Body of pancreas (tissue), 4 donors: Measurements from ENCODE around the gene FAM13B.

Experiments used
- CTCF ChIP-seq, 7 experiments: fragments of 450-650 bp in 4 of 7; fragments of 200-600 bp in 3 of 7; sonication (generic) in 3 of 7; IDR thresholded peaks; one replicate each; pipeline ENCODE4 v1.5.1; 2016 to 2019; ENCODE audit warnings: antibody characterized with exemption in 7 of 7
- POLR2A ChIP-seq, 3 donors: fragments of 450-650 bp; IDR thresholded peaks; one replicate each; pipeline ENCODE4 v1.6.1; 2016; ENCODE audit warnings: antibody characterized with exemption in 3 of 3, mild to moderate bottlenecking in 2 of 3

DNA sequence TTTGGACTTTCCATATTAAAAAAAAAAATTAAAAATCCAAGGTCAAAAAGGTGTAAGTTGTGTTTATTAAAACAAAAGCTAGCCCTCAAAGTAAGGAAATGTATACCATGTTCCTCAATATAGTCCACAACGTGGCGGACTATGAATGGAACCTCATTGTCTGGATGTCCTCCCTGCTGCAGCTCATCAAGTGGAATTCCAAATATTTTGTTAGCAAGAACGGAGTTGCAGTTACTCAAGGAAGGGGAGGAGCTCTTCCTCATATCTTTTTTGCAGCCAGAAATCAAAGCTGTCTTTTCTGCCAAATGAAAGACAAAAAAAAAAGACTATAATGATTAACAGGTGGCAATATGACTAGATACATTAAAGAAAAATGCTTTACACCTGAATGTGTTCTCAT lies 14.0 kb downstream of the FAM13B start:
- TF ChIP-seq CTCF (IDR thresholded peaks at IDR 0.05) (no peak), POLR2A (IDR thresholded peaks at IDR 0.05) (no peak)
